K562 (cell line): ENCODE results near the gene PITPNC1. TPM values are rescaled to one million over a fixed set of nuclear protein-coding genes. Genes with fewer than 3 reads are reported as not detected.

Experiments
- BMI1 ChIP-seq: fragments of 150-350 bp; IDR thresholded peaks from 2 replicates; pipeline ENCODE4 v1.6.1; 2014; ENCODE audit warnings: low read length
- CEBPG ChIP-seq, 3 experiments: fragments of 200-800 bp in 1 of 3; sonication (Bioruptor generic) in 1 of 3; sonication (generic) in 1 of 3; formaldehyde crosslinking in 1 of 3; IDR thresholded peaks in 2 of 3; conservative IDR thresholded peaks in 1 of 3; 2 replicates each; pipeline versions ENCODE4 v1.6.1 to v1.8.0; 2016 to 2022; ENCODE audit warnings: missing compliant biosample characterization in 2 of 3, missing genetic modification characterization in 2 of 3, mild to moderate bottlenecking in 1 of 3, missing genetic modification reagents in 1 of 3
- DACH1 ChIP-seq: fragments of 450-650 bp; IDR thresholded peaks from 2 replicates; pipeline ENCODE4 v1.6.1; 2018; ENCODE audit not compliant: partially characterized antibody
- ERF ChIP-seq: fragments of 450-650 bp; formaldehyde crosslinking; IDR thresholded peaks from 2 replicates; pipeline ENCODE4 v1.4.0; 2020; ENCODE audit warnings: mild to moderate bottlenecking, mixed read lengths
- ETS2 ChIP-seq: IDR thresholded peaks from 2 replicates; pipeline ENCODE4 v1.6.1; 2016; ENCODE audit warnings: borderline replicate concordance, missing genetic modification characterization, mild to moderate bottlenecking, moderate library complexity, missing compliant biosample characterization; ENCODE audit not compliant: poor library complexity, severe bottlenecking
- MEF2D ChIP-seq: conservative IDR thresholded peaks from 2 replicates; pipeline ENCODE4 v1.6.1; 2016; ENCODE audit warnings: low read depth, missing genetic modification characterization, missing compliant biosample characterization
- MYNN ChIP-seq, 2 experiments: sonication (generic); formaldehyde crosslinking in 1 of 2; IDR thresholded peaks; 2 replicates each; pipeline versions ENCODE4 v1.5.0 to v1.6.1; 2016 to 2020; ENCODE audit warnings: antibody characterized with exemption in 1 of 2, missing genetic modification reagents in 1 of 2
- PURB ChIP-seq: sonication (generic); formaldehyde crosslinking; IDR thresholded peaks from 2 replicates; pipeline ENCODE4 v1.9.0; 2021; ENCODE audit warnings: low read depth, mild to moderate bottlenecking, missing genetic modification reagents
- RBM39 ChIP-seq: fragments of 200-400 bp; formaldehyde crosslinking; optimal IDR thresholded peaks from 2 replicates; pipeline ENCODE3; 2018; ENCODE audit warnings: low read depth, low read length
- RFX1 ChIP-seq: fragments of 450-650 bp; IDR thresholded peaks from 2 replicates; pipeline ENCODE4 v1.6.1; 2016; ENCODE audit warnings: mild to moderate bottlenecking, moderate library complexity
- SMAD3 ChIP-seq: fragments of 450-650 bp; formaldehyde crosslinking; conservative IDR thresholded peaks from 2 replicates; pipeline ENCODE4 v1.4.0; 2020; ENCODE audit warnings: mild to moderate bottlenecking
- SNIP1 ChIP-seq: fragments of 450-650 bp; IDR thresholded peaks from 2 replicates; pipeline ENCODE4 v1.7.1; 2017; ENCODE audit warnings: low read depth, mild to moderate bottlenecking
- SREBF1 ChIP-seq: fragments of 150-350 bp; IDR thresholded peaks from 2 replicates; pipeline ENCODE4 v1.6.1; 2014; ENCODE audit warnings: antibody characterized with exemption, low read depth, low read length, borderline replicate concordance
- TAF9B ChIP-seq: fragments of 450-650 bp; IDR thresholded peaks from 2 replicates; pipeline ENCODE4 v1.6.1; 2018; ENCODE audit warnings: mild to moderate bottlenecking; ENCODE audit not compliant: partially characterized antibody
- TSC22D4 ChIP-seq: fragments of 450-650 bp; IDR thresholded peaks from 2 replicates; pipeline ENCODE4 v1.6.1; 2016; ENCODE audit warnings: missing genetic modification characterization, missing biosample characterization, control low read depth
- ZNF263 ChIP-seq: sonication (generic); formaldehyde crosslinking; IDR thresholded peaks from 2 replicates; pipeline ENCODE4 v1.8.0; 2022; ENCODE audit warnings: mild to moderate bottlenecking, missing genetic modification reagents, borderline replicate concordance
- ZNF41 ChIP-seq: fragments of 250-450 bp; sonication (Bioruptor Pico); conservative IDR thresholded peaks from 2 replicates; pipeline ENCODE4 v1.4.0; 2020; ENCODE audit warnings: mild to moderate bottlenecking
- ZNF695 ChIP-seq: fragments of 450-650 bp; formaldehyde crosslinking; IDR thresholded peaks from 2 replicates; pipeline ENCODE4 v1.4.0; 2020; ENCODE audit warnings: mild to moderate bottlenecking, moderate library complexity
- ZNF696 ChIP-seq: fragments of 250-450 bp; sonication (Bioruptor Pico); conservative IDR thresholded peaks from 2 replicates; pipeline ENCODE4 v1.4.0; 2020; ENCODE audit warnings: mild to moderate bottlenecking, moderate library complexity
- polyA plus RNA-seq, 8 experiments: library from polyadenylated mRNA; depleted of rRNA in 4 of 8; stranded (reverse) in 5 of 8; unstranded in 3 of 8; fragments of >200 nt; fragmentation: Nextera tagmentation in 2 of 8; fragmentation: Illumina TruSeq in 1 of 8; extraction: Ambion mirVana in 2 of 8; extraction: Trizol in 1 of 8; gene quantifications; 2 replicates each; pipeline versions ENCODE4 v1.2.1 to v1.2.3, GENCODE V29; 2011 to 2014; ENCODE audit warnings: inconsistent platforms in 1 of 8, missing spikeins in 1 of 8
- total RNA-seq, 7 experiments: library from RNA; depleted of rRNA in 6 of 7; stranded (reverse); fragments of >200 nt in 6 of 7; fragmentation: Illumina TruSeq in 2 of 7; extraction: Trizol in 2 of 7; gene quantifications; 2 replicates each; pipeline versions ENCODE4 v1.2.1 to v1.2.3, GENCODE V29; 2011 to 2021; ENCODE audit warnings: low replicate concordance in 1 of 7
- TF ChIP-seq, protein P1 (sequence below): sonication (generic); formaldehyde crosslinking; IDR thresholded peaks from 2 replicates; pipeline ENCODE4 v1.8.0; 2023; ENCODE audit warnings: mild to moderate bottlenecking, missing genetic modification reagents
- TF ChIP-seq, protein P2 (sequence below): fragments of 450-650 bp; IDR thresholded peaks from one replicate; pipeline ENCODE4 v1.6.1; 2018; ENCODE audit warnings: mild to moderate bottlenecking, moderate library complexity; ENCODE audit not compliant: partially characterized antibody
- TF ChIP-seq, protein P3 (sequence below): fragments of 450-650 bp; IDR thresholded peaks from 2 replicates; pipeline ENCODE4 v1.6.1; 2016; ENCODE audit warnings: antibody characterized with exemption

PITPNC1 gene
- total and polyA plus RNA-seq, 9 of the 15 experiments (the other 6 are each of a cell fraction or from before 2014, with no cell fraction given) = 0.11 to 1.1 (median 0.65) TPM

DNA sequence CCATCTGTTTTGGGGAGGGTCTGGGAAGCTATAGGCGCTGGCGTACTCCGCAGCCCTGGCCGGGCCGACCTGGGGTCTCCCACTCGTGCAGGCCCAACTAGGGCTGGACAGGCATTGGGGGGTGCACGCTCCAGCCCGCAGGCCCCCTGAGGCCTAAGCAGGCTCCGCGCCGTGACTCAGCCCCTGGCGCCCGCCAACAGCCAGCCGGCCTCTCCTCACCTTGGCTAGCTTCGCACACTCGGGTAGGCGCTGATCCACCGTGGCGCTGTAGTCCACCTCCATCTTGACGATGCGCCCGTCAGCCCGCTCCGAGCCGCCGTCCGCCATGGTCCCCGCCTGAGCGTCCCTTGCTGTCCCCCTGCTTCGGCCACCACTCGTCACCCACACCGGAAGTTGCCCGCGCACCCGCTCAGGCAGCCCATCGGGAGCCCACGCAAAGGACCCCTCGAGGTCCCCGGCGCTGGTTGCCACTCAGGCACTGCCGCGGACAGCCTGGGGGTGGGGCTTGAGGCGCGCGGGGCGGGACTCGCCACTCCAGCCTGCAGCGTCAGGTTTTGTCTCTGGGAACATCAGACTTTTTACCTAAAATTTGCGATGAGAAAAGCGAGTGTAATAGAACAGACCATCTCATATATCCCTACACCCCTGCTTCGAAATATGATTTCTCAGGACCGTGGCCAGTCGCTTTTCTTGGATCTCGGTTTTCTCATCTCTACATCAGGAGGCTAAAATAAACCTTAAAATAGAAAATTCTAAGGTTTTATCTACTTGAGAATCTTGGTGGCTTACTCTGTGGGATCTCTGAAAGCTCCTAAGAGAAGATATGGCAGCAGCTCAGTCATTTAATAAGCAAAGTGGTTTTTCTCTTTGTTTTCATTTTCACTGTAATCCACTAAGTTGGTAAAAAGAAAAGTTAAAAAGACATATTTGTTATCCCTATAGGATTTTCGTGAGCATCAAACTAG is 10.6 kb upstream of the PITPNC1 start, which contains the start of gene PSMD12 (continued):
- TF ChIP-seq, protein P1, sequence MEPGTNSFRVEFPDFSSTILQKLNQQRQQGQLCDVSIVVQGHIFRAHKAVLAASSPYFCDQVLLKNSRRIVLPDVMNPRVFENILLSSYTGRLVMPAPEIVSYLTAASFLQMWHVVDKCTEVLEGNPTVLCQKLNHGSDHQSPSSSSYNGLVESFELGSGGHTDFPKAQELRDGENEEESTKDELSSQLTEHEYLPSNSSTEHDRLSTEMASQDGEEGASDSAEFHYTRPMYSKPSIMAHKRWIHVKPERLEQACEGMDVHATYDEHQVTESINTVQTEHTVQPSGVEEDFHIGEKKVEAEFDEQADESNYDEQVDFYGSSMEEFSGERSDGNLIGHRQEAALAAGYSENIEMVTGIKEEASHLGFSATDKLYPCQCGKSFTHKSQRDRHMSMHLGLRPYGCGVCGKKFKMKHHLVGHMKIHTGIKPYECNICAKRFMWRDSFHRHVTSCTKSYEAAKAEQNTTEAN (CRISPR knock-in tag) = no peak
- TF ChIP-seq SMAD3 (CRISPR knock-in tag) (no peak), MYNN (IDR thresholded peaks at IDR 0.05) (no peak), MYNN (CRISPR knock-in tag; IDR thresholded peaks at IDR 0.05) (no peak), BMI1 (no peak), ZNF696 (no peak), ETS2 (tag) (no peak), SREBF1 (no peak), ZNF695 (CRISPR knock-in tag) (no peak), TSC22D4 (tag) (no peak), RBM39 (no peak), MEF2D (no peak), ERF (CRISPR knock-in tag) (0 out of 2 replicates have a peak, but pooled peaks have one; percentile 65), TAF9B (peak; percentile 96), RFX1 (no peak), DACH1 (peak; percentile 75), SNIP1 (no peak), ZNF41 (CRISPR knock-in tag) (no peak), PURB (CRISPR knock-in tag) (no peak), ZNF263 (CRISPR knock-in tag) (0 out of 2 replicates have a peak, but pooled peaks have one; percentile 63), CEBPG (CRISPR knock-in tag; IDR thresholded peaks at IDR 0.05) (no peak; the same call in 1 of the 2 replicates), CEBPG (tag; conservative IDR thresholded peaks at IDR 0.05 in 1 of 2, IDR thresholded peaks at IDR 0.05 in 1 of 2) (no peak)
- TF ChIP-seq, protein P2, sequence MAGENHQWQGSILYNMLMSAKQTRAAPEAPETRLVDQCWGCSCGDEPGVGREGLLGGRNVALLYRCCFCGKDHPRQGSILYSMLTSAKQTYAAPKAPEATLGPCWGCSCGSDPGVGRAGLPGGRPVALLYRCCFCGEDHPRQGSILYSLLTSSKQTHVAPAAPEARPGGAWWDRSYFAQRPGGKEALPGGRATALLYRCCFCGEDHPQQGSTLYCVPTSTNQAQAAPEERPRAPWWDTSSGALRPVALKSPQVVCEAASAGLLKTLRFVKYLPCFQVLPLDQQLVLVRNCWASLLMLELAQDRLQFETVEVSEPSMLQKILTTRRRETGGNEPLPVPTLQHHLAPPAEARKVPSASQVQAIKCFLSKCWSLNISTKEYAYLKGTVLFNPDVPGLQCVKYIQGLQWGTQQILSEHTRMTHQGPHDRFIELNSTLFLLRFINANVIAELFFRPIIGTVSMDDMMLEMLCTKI = no peak
- TF ChIP-seq, protein P3, sequence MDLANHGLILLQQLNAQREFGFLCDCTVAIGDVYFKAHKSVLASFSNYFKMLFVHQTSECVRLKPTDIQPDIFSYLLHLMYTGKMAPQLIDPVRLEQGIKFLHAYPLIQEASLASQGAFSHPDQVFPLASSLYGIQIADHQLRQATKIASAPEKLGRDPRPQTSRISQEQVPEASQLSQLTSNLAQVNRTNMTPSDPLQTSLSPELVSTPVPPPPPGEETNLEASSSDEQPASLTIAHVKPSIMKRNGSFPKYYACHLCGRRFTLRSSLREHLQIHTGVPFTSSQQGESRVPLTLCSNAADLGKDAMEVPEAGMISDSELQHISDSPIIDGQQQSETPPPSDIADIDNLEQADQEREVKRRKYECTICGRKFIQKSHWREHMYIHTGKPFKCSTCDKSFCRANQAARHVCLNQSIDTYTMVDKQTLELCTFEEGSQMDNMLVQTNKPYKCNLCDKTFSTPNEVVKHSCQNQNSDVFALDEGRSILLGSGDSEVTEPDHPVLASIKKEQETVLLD = no peak
